Stimulated activated CD8-positive, alpha-beta memory T cell treated with anti-CD3 and anti-CD28 coated beads, Interleukin-12 subunit alpha, Interleukin-12 subunit beta, amount 100 ng/mL, for 24 hours (primary cell): ENCODE data around the gene KANK2.
"Not testable (repeated sequence)": the region's sequence is repeated elsewhere in the genome, so short reads cannot be mapped to it uniquely, and the experiment has no call there.

Experiments used
- DNase-seq: peaks from one replicate; pipeline ENCODE4 v3.0.0-alpha.2; 2020; ENCODE audit errors: extremely low read depth

The KANK2 gene

DNA sequence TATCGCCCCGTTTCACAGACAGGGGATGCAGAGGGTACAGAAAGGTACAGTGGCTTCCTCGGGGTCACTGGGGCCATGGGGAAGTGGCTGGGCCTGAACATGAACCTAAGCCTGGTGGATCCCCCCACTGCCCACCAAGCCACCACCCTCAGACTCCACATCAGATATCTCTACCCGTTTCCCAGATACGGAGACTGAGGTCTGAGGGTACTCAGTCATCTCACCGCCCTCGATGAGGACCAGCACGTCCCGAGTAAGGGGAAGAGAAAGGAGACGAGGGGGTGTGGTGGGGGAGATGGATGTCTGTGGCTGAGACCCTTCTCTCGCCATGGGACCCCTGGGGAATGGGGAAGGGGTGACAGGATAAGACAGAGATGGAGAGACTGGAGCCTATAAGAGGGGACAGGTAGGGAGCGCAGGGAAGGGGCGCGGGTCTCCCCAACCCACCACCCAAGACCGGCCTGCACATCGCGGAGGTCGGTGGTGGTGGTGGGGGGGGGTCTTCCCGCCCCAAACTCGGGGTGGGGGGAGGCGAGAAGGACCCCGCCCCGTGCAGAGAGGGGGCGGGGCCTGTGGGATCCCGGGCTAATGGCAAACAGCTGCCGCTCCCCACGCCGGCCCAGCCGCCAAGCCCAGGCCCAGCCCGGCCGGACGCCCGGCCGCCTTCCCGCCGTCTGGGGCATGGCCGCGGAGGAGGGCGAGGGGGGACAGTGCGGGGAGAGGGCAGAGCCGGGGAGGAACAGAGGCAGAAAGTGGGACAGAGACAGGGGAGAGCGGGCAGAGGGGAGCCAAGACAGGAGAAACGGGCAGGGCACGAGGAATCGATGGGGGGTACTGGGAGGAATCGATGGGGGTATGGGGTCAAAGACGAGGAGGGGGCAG lies 698 bp downstream of the KANK2 start:
- DNase-seq: no peak

- no peak for DNase-seq
Observed at GRCh38 chr19:11195681-11196080, 1.7 kb downstream of the KANK2 start.

DNA sequence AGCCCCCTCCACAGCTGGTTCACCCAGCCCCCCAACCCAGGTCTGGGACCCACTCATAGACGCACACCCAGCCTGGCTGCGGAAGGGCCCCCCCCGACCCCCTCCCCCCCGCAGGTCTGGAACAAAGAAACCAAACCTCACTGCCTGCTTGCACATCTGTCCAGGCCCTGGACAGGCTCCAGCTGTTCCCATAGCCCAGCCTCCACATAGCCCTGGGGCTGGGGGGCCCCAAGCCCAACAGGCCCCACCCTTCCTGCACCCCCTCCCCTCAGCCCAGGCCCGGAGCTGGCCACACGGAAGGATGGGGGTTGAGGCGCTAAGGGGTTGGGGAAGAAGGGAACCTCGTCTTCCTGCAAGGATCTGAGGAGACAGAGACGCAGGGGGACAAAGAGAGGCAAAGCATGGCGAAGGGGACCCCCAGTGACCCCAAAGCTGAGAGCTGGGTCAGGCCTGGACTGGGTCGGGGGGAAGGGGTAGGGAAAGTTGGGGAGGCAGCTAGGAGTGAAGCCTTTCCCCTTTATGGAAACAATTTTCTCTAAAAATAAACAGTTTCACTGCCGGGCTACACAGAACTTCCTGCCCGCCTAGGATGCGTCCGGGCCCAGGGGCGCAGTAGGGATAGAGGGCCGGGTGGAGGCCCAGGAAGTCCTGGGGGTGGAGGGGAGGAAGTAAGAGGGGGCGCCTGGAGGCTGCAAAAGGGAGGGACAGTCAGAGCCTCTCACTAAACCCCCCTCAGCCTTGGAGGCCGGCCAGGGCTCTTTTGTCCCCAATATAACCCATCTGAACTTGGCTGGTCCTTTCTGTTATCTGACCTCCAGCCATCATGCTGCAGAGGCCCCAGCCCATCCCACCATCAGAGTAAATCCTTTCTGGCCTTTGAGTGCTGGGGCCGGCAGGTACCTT lies 2.4 kb downstream of the KANK2 start:
- DNase-seq: no peak

DNA sequence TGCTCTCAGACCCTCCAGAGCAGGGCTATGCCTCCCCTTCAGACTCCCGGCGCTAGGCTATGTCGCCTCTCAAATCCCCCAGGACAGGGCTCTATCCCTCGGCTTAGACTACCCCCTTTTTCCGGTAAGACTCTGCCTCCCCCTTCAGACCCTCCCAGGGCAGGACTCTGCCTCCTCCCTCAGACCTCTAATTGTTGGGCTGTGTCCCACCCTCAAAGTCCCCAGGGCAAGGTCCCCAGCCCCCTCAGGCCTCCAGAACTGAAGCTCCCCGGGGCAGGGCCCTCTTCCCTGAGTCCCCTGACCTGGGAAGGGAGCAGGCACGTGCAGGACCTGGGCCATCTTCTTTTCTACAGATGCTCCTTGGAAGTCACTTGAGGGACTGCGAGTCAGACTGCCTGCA lies 3.2 kb downstream of the KANK2 start:
- no peak for DNase-seq

- no peak for DNase-seq
Observed at GRCh38 chr19:11192957-11193939, 4.1 kb downstream of the KANK2 start.

DNA sequence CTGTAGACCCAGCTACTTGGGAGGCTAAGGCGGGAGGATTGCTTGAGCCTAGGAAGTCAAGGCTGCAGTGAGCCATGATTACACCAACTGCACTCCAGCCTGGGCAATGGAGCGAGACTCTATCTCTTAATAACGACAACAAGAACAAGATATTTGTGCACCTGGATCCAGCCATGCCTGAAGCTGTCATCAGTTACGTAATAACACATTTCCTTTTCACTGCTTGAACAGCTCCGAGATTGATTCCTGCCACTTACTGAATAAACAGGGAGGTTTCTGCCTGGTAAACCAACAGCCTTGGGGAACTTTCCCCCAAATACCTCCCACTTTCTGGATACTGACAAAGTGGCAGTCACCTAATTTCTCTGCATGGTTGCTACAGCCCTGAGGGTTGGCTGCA lies 5.4 kb downstream of the KANK2 start:
- no peak for DNase-seq

GRCh38 chr19:11191273-11191755 lies 6.0 kb downstream of the KANK2 start:
- DNase-seq: no peak

GRCh38 chr19:11190501-11190900 lies 6.8 kb downstream of the KANK2 start:
- no peak for DNase-seq

GRCh38 chr19:11187441-11187840 lies 9.9 kb downstream of the KANK2 start:
- no peak for DNase-seq

- DNase-seq: no peak
Observed at GRCh38 chr19:11182994-11183393, 14.4 kb downstream of the KANK2 start.

GRCh38 chr19:11181488-11181887 lies 15.9 kb downstream of the KANK2 start:
- no peak for DNase-seq

GRCh38 chr19:11180975-11181374 lies 16.4 kb downstream of the KANK2 start:
- not testable (repeated sequence) for DNase-seq

DNA sequence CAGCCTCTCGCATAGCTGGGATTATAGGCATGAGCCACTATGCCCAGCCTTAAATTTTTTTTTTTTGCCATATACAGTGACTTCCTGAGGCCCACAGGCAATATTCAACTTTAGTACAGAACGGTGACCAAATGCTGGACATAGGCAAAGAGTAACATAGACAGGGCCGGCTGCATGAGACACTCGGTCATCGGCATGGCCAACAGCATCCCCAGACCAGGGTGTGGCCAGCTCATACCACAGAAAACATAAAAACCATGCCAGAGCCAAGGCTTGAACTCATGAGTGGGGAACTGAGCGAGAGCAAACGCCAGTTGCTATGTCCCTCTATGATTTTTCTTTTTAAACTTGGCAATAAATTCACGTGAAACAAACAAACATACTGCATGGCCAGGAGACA lies 17.0 kb downstream of the KANK2 start:
- DNase-seq: no peak

GRCh38 chr19:11179716-11180297 lies 17.5 kb downstream of the KANK2 start:
- no peak for DNase-seq

- not testable (repeated sequence) for DNase-seq
Observed at GRCh38 chr19:11179145-11179465, 18.2 kb downstream of the KANK2 start.

- DNase-seq: no peak
Observed at GRCh38 chr19:11177592-11177991, 19.8 kb downstream of the KANK2 start.

- no peak for DNase-seq
Observed at GRCh38 chr19:11176466-11177193, 20.7 kb downstream of the KANK2 start.

- no peak for DNase-seq
Observed at GRCh38 chr19:11175920-11176319, 21.4 kb downstream of the KANK2 start.

GRCh38 chr19:11174336-11174735 lies 23.0 kb downstream of the KANK2 start:
- no peak for DNase-seq

DNA sequence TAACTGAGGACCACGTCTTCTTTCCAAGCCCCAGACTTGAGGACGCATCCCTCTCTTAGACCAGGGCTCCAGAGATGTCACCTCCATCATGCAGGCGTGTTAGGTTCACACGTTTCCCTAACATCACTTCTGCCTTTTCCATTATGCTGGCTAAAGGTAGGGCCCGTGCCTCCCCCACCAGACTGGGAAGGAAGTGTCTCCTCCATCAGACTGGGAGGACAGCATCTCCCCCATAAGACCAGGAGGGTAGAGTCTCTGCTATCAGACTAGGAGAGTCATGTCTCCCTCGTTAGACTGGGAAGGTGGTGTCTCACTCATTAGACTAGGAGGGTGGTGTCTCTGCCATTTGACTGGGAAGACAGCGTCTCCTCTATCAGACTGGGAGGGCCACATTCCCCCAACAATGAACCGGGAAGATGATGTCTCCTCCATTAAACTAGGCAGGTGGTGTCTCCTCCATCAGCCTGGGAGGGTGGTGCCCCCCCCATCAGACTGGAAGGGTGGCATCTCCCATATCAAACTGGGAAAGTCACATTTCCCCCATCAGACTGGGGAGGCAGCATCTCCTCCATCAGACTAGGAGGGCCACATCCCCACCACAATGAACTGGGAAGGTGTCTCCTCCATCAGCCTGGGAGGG lies 23.7 kb downstream of the KANK2 start:
- DNase-seq: no peak
